Activated CD4-positive, CD25-positive, alpha-beta regulatory T cell (primary cell): ENCODE data around the gene NT5DC4.

ENCODE experiments used
- DNase-seq, 4 experiments: peaks; one replicate each; lab custom pipeline; 2025; lab: John Stamatoyannopoulos, UW

NT5DC4 gene

DNA sequence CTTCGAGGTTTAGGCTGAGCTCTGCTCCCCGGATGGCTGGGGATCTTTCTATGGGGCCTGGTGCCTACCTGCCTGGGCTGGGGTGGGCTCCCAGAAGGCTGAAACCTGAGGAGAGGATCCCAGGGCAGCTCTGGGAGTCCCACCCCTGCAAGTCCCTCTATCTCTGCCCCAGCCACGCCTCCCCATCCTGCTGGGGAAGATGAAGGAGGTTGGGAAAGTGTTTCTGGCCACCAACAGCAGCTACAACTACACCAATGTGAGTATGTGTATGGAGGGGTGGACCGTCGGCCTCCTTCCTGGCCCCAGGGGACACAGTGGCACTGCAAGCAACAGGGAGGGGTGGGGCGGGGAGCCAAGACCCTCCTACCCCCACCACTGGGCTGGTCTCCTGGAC lies 2.7 kb downstream of the NT5DC4 start:
- no peak for DNase-seq

DNA sequence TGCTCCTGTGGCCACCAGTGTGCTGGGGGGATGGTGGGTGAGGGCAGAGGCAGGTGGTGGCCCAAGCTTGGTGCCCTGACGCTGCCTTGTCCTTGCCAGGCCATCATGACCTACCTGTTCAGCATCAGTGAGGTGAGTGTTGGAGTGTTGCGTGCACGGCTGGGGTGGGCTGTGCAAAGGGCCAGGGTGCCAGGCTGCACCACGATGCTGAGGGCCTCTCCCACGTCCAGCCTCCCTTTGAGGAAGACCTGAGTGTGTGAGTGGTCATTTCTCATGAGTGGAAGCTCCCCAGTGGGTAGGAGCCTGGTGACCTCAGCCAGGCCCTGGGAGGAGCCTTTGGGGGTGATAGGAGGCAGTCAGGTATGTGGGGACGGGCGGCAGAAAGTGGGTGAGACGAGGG lies 3.2 kb downstream of the NT5DC4 start:
- no peak for DNase-seq

DNA sequence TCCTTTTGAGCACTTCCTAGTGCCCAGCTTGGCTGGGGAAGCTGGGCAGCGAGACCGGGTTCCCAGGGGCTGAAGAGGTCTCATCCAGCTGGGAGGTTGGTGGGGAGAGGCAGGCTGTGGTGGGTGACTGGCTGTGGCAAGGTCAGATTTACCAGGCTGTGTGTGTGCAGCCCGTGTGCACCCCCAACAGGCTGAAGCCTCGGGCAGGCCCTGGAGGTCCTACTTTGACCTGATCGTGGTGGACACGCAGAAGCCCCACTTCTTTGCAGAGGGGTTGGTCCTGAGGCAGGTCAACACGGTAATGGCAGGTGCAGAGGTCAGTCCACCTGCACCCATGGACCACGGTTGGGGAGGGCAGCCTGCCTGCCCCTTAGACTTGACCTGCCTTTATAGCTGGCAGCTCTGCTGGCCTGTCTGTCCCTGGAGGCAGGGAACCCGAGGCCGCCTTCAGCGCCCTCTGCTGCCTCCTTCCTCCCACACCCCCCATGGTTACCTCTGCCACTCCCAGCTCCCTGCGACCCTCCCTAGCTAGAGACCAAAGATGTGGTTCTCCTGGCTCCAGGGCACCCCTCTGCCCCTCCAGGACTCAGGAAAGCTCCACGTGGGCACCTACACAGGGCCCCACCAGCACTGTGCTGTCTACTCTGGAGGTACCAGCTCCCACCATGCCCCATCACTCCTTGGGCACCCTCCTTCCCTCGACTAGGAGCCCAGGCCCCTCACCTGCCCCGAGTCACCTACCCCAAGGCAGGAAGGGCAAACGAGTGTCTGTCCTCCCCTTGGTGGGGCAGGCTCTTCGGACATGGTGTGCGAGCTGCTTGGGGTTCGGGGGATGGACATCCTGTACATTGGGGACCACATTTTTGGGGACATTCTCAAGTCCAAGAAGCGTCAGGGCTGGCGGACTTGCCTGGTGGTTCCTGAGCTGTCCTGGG lies 4.0 kb downstream of the NT5DC4 start:
- DNase-seq: no peak

DNA sequence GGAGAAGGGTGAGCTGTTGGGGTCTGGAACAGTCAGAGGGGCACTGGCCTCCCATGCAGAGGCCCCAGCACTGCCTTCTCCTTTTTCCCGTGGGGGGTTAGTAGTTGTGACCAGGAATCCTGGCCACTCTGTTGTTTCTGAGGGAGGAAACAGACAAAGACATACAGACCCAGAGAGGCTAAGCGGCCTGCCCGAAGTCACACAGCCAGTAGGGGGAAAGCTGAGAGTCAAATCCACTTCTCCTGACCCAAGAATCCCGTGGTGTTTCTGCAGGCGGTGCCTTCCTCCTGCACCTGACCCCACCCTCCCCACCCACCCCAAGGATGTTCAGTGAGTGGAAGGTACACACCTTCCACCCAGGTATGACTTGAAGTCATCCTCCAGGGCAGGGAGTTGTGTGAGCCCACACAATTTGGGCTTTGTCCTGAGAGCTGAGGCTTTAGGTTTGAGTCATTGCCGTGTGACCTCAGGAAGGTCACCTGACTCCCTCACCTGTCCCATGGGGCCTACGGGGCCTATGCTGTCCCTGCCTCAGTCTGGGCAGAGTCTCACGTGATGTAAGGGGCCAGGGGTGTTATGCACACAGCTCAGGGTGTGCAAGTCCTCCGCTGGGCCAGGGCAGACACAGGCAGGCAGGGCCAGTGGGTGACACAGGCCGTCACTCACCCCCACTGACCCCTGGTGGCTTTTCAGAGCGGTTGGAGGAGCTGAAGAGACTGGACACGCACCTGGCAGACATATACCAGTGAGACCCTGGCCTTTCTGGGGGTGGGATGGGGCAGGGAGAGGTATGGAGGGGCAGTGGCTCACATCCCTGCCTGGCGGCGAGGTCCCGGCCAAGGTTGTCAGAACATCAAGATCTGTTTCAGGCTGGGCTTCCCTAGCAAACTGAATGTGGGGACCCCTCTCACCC lies 5.0 kb downstream of the NT5DC4 start:
- DNase-seq: no peak

DNA sequence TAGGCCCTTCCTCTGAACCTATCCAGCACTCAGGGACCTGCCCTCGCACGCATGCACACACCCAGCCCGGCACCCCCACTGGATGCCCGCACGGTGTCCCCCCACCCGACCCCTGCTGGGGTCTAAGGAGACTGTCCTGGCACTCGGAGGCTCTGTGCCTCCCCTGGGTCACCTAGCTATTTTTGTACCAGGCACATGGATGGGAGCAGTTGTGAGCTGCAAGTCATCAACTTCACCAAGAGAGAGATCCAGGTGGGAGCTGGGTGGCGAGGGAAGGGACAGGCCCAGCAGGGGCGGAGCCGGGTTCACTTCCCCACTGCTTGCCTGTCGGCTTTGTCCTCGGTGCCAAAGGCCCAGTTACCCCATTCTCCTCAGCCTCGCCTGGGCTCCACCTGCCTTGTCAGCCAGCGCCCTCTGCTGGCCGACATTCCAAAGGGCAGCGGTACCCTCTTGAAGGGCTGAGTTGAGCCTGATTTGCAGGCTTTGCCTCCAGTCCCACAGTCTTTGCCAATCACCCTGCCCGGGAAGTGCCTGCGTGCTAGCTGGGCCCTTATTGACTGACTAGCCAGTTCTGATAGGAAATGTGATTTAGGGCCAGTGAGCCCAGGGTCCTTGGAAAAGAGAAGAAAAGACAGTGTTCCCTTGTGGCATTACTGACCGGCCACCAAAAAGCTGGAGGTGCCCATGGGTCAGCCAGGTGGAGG lies 5.8 kb downstream of the NT5DC4 start:
- peak; percentile 70 to 83 (median 76) for DNase-seq

DNA sequence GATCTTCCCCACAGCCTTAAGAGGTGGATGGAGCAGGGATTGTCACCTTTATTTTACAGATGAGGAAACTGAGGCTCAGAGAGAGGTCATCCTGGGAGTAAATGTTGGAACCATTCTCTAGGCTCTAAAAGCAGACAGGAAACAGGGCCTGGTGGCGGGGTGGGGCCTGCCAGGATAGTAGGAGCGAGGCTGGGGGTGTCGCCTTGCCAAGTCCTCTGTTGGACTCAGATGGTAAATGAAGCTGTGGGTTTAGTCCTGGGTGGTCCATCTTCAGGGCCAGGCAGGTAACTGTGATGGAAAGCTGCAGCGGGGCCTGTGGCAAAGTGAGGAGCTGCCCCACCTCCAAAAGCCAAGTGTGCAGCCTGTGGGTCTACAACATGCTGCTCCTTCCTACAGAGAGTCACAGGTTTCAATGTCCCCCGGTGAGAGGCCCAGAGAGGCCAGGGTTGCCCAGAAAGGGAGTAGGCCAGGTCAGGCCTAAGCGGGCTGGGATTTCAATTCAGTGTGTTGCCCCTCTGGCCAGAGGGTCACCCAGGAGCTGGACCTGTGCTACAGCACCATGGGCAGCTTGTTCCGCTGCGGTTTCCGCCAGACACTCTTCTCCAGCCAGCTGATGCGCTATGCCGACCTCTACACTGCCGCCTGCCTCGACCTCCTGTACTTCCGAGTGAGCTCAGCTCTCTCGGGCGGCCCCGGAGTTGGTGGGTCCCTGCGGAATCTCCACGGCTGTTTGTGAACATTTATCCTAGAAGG lies 6.6 kb downstream of the NT5DC4 start:
- DNase-seq: no peak

DNA sequence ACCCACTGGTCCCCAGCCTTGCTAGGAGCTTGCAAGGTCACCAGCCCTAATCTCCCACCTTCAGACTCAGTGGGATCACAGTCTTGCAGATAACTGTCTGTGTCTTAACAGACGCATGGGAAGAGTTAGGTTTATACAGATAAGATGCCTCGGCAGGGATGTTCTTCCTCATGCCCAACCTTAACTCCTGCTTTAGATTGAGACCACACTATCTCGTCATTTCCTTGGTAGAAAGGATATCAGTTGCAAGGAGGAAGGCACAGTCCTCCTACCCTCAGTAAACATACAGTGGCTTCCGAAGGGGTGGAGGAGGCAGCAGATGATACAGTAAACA lies 7.2 kb downstream of the NT5DC4 start:
- DNase-seq: no peak

DNA sequence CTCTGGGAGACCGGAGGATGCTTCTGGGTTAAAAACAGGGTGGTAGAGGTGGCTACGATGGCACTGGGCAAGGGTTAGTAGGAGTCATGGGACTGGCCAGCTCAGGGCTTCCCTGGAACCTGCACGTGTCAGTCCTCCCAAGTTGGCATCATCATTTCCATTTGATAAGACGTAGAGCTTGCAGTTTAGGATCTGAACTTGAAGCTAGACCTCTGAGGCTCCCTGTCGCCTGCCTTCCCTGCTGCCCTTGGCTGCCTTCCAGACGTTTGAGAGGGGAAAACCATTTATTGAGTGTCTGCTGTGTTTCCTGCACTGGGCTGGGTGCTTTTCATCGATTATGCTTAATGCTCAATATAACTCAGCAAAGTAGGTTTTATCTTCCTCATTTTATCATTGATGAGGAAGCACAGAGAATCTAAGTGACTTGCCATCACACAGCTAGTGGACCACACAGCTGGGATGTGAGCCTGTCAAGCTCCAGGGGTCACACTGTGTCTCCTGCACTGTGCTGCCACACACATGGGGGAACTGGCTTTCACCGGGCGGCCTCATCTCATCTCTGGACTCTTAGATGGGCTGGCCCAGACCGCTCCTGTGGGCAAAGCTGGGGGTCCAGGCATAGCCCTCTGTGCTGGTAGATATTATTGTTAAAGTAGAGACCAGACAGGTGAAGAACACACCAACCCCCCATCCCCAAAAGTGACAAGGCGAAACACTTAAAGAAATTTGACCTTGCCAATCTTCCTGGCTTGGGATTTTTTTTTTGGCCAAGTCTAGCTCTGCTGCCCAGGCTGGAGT lies 7.8 kb downstream of the NT5DC4 start:
- DNase-seq: no peak

DNA sequence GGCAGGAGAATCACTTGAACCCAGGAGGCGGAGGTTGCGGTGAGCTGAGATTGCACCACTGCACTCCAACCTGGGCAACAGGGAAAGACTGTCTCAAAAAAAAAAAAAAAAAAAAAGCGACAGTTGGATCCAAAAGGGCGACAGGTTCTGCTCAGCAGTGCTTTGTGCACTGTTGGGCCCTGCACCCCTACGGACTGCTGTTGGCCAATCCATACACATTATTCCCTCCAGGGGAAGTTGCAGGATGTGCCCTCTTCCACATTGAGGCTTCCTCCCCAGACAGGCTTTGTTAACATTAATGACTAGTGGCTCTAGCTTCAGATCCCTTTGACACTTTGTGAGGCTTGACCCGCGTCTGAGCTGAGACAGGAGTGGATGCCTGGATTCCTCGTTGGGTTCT lies 9.4 kb downstream of the NT5DC4 start:
- no peak for DNase-seq

DNA sequence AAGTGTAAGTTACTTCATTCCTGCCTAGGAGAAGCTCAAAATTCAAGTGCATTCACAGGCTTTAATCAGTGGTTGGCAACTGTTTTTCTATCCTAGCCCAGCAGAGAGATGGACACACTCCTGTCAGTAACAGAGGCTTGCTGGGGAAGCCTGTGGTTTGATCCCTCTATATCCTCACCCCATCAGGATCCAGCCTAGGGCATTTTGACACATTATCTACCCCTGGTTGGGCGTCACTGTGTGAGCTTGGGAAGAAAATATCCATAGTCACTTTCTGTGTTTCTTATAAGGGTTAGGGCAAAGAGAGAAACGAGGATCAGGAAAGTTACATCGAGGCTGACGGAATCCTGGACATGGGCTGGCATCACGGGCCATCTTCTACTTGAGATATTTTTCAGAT lies 10.0 kb downstream of the NT5DC4 start:
- DNase-seq: no peak

DNA sequence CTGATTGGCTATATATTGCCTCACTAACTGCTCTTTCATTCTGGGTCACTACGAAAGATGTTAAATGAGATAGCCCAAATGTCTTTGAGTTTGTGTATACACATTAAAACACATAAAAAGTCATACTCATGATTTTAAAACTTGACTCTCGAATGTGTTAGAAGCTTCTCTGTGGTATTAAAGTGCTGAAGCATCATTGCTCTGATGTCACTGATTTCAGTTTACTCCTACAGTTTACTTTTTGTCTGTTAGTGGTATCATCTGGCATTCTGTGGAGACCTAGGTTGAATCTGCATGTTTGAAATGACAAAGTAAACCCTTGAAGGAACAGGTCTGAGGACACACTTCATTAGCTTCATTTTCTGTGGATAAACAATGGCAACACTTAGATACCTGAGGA lies 10.7 kb downstream of the NT5DC4 start:
- DNase-seq: no peak

DNA sequence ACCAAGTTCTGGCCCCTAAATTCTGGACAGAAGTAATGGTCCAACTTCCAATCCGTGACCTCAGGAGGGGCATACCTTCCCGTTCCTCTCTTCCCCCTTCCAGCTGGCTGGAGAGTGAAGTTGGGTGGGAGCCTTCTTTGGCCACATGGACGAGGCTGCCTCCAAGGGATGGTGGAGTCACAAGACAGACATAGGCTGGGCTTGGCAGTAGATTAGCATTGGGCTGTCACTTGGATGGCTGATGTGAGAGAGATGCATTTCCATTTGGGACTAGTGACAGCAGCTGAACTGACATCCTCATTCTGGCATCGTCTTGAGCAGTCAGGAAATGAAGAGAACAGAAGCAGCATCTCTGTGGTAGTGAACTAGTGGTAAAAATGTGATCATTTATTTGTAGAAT lies 12.6 kb downstream of the NT5DC4 start:
- no peak for DNase-seq

DNA sequence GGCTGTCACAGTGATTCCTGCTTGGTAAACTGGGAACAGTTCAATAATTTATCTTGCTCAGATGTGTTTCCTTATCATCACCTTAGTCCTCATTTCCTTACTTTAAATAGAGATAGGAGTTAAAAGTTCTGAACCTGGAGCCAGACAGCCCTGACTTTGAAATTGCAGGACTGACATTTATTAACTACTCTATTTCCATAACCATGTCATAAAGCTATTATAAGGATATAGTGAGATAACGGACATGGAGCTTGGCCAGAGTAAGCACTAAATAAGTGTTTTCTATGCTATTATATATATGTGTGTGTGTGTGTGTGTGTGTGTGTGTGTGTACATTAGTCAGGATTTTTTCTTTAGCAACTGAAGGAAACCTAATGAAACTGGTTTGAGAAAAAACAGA lies 13.1 kb downstream of the NT5DC4 start:
- no peak for DNase-seq

DNA sequence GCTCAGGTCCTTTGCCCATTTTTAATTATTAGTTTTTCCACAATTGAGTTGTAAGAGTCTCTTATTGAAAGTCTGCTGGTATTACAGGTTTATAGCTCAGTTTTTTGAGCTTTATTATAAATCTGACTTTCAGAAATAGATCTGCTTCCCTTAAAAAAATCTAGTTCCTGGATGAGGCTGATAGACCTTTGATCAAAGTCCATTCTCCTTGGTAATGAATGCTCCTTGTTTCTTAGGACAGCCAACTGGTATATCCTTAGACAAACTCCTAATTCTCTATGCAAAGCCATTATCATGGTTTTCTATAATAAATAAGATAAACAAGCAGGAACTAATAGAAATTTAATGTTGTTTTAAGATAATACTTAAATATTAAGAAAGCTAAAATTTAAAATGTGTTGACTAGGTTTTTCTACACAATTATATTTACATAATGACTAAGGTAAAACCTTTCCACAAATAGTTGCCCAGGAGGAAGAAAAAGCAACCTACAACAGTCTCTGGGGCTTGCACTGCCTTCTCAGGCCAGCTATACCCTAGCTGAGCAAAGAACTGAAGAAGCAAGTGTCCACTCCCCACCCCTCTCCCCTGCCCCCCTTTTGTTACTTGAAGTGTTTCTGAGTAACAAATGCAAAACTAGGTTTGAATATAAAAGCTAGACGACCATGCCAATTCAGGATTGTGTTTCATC lies 16.9 kb downstream of the NT5DC4 start:
- DNase-seq: no peak

DNA sequence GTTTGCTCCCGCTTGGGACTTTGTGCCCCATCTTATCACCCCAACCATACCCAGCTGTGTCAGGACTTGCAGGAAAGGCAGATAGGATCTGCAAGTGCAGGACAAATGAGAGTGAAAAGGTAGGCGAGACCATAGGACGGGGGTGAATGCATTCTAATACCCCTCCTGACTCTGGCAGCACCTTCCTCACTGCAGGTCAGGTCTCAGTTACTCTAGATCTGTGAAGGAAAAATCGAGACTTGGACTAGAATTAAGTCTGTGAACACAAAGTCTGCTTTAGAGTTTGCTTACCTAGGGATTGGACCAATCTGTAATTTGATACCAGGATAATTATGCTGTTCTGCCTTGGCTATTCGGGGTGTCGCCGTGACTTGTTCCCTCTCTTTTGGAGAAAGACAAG lies 19.7 kb downstream of the NT5DC4 start:
- DNase-seq: no peak

DNA sequence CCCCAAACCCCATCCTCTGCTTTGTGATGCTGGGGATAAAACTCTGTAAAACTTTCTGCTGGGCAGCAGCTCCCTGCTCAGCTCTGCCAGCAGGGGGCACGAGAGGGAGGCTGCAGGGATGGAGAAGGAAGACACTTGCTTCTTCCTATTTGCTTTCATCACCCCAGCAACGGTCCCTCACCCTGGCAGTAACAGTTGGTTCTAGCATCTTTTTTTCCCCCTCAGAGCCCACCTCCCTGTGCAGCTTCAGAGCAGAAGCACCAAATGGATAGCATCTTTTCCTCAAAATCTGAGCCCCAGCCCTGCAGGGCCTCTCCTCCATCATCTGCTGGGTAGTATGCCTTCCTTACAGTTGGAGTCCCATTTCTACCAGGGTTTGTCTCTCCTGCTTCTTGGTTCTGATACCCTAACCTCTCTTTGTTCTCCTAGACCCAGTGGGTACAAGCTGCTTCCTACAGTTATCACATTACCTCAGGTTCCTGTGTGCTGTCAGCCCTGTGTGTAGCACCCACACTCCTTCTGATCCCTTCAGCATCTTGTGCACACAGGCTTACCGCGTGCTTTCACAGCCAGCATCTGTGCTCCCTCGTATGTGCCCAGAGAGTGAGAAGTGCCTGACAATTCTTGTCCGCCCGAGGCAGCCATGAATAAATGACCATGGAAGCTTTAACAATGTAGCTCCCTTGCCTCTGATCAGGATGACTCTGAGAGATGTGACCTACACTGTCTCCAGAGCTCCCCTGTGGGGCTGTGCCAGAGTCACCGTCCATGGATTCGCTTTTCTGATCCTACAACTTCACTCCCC lies 29.1 kb downstream of the NT5DC4 start:
- peak; percentile 67 to 78 (median 72) for DNase-seq

DNA sequence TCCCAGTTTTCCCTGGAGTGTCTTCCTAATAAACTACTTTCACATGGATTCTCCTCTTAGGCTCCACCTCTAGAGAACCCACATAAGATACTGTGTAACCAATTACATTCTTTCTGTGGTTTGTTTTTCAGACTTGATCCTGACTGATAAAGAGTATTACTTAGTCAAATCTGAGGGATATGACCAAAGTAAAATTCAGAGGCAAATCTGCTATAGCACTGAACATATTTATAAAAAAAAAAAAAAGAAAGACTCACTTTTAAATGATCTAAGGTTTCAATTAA lies 29.7 kb downstream of the NT5DC4 start:
- DNase-seq: no peak

DNA sequence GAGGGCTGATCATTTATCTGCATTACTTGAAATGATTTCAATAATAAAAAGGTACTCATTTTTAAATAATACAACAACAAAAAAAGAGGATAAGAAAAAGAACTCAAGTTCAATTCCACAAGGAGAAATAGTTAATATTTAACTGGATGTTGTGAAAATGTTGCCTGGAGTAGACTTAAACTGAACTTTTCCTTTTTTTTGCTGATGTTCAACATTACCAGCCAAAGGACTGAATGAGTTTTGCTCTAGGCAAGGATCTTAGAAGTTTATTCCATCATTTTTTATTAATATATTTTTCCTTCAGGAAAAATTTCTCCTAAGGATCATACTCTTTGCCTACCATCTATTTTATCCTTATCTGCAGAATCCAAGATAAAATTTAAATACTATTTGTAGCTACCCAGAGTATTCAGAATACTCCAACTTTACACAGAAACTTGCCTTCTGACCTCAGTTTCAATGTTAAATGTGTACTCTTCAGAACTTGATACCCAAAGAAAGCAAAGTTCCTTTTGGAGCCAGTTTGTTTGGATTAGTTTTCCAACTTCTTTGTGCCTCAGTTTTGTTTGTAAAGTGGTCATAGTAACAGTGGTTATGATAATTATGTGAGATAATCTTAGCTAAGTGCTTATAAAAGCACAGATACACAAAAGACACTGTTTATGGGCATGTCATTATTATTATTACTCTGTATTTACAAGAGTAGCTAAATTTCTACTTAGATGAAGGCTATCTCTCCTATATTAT lies 30.8 kb downstream of the NT5DC4 start:
- DNase-seq: no peak

DNA sequence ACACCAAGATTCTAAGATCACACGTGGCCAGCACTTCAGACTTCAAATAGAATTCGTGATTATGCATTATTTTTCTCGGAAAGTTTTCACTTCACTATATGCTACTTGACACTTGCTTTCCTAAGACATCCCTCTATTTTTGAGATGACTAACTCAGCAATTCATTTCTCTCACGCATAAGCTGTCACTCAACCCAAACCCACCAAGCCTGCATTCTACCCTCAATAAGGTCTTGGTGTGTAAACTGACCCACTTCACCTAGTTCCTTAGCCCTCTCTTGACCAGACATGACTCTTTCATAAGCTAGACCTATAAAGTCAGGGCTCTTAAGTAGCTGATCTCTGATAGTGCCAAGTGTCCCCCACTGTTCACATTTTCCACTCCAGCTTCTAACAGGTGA lies 31.8 kb downstream of the NT5DC4 start:
- DNase-seq: no peak
